IMR-90 (cell line): ENCODE results near the gene FARSB. TPM values are rescaled to one million over a fixed set of nuclear protein-coding genes. Genes with fewer than 3 reads are reported as not detected.

Source experiments
- ATAC-seq: fragments of 200-7000 bp; cut with Tn5 transposase; 2 replicates; pipeline ENCODE4 v1.9.1; 2020; ENCODE audit warnings: low read depth, mild to moderate bottlenecking, moderate library complexity
- BruUV-seq: library from RNA; stranded (reverse); fragments of 400-500 nt; replicated peaks from 2 replicates; lab custom pipeline; 2021; lab: Mats Ljungman, UMichigan
- CTCF ChIA-PET: fragments of 300-600 bp; formaldehyde crosslinking; extraction: SDS; loops from one replicate; lab custom pipeline; 2021; ENCODE audit warnings: antibody characterized with exemption; lab: Yijun Ruan, JAX
- POLR2A ChIA-PET: fragments of 300-600 bp; sonication (Branson Sonifier 250); formaldehyde crosslinking; loops from one replicate; lab custom pipeline; 2022; ENCODE audit warnings: antibody characterized with exemption; ENCODE audit not compliant: unreplicated experiment; lab: Charles Lee
- DNase-seq: peaks from one replicate; pipeline ENCODE4 v3.0.0; 2013
- H2AFZ ChIP-seq: replicated peaks from 2 replicates; pipeline ENCODE3; 2013; ENCODE audit warnings: low read length, mild to moderate bottlenecking; ENCODE audit not compliant: poor library complexity
- H2AK5ac ChIP-seq: 2 replicates; pipeline ENCODE4 v1.6.1; 2013; ENCODE audit warnings: low read depth, low read length, inconsistent platforms
- H2AK9ac ChIP-seq: replicated peaks from 2 replicates; pipeline ENCODE3; 2013; ENCODE audit warnings: mild to moderate bottlenecking, low read depth, low read length, moderate library complexity; ENCODE audit not compliant: poor library complexity
- H2BK120ac ChIP-seq: 2 replicates; pipeline ENCODE4 v1.6.1; 2013; ENCODE audit warnings: low read depth, low read length, inconsistent platforms
- H2BK15ac ChIP-seq: 3 replicates; pipeline ENCODE4 v1.6.1; 2013; ENCODE audit warnings: low read depth, low read length, inconsistent platforms
- H2BK20ac ChIP-seq: 2 replicates; pipeline ENCODE4 v1.6.1; 2013; ENCODE audit warnings: low read depth, mild to moderate bottlenecking, inconsistent platforms, low read length, moderate library complexity
- H2BK5ac ChIP-seq: 2 replicates; pipeline ENCODE4 v1.6.1; 2013; ENCODE audit warnings: mild to moderate bottlenecking, low read depth, low read length, inconsistent platforms; ENCODE audit not compliant: poor library complexity, severe bottlenecking
- H3K14ac ChIP-seq: replicated peaks from 2 replicates; pipeline ENCODE4 v1.6.1; 2013; ENCODE audit warnings: low read depth, low read length, inconsistent platforms
- H3K18ac ChIP-seq: 2 replicates; pipeline ENCODE4 v1.6.1; 2013; ENCODE audit warnings: low read depth, low read length, control low read depth
- H3K23ac ChIP-seq: 2 replicates; pipeline ENCODE4 v1.6.1; 2013; ENCODE audit warnings: low read depth, low read length, inconsistent platforms
- H3K27ac ChIP-seq: 2 replicates; pipeline ENCODE4 v1.5.1; 2013; ENCODE audit warnings: mild to moderate bottlenecking, control low read depth, low read length; ENCODE audit not compliant: insufficient read depth
- H3K27me3 ChIP-seq: 2 replicates; pipeline ENCODE4 v1.6.1; 2013; ENCODE audit warnings: low read length; ENCODE audit not compliant: control insufficient read depth, insufficient read depth
- H3K36me3 ChIP-seq: 2 replicates; pipeline ENCODE4 v1.6.1; 2013; ENCODE audit warnings: low read length, mixed read lengths; ENCODE audit not compliant: control insufficient read depth, insufficient read depth
- H3K4ac ChIP-seq: 2 replicates; pipeline ENCODE4 v1.6.1; 2013; ENCODE audit warnings: low read depth, low read length, inconsistent platforms
- H3K4me1 ChIP-seq: 2 replicates; pipeline ENCODE4 v1.6.1; 2013; ENCODE audit warnings: low read length, mixed read lengths; ENCODE audit not compliant: control insufficient read depth, insufficient read depth
- H3K4me2 ChIP-seq: 2 replicates; pipeline ENCODE4 v1.6.1; 2013; ENCODE audit warnings: low read depth, mild to moderate bottlenecking, control low read depth, low read length, moderate library complexity
- H3K4me3 ChIP-seq: 2 replicates; pipeline ENCODE4 v1.5.1; 2013; ENCODE audit warnings: low read depth, mild to moderate bottlenecking, control low read depth, low read length, moderate library complexity; ENCODE audit not compliant: insufficient read depth
- H3K56ac ChIP-seq: 2 replicates; pipeline ENCODE4 v1.6.1; 2013; ENCODE audit warnings: low read length, inconsistent platforms; ENCODE audit not compliant: insufficient read depth; ENCODE audit errors: extremely low read depth
- H3K79me1 ChIP-seq, 2 experiments: 2 replicates each; pipeline ENCODE4 v1.6.1; 2013; ENCODE audit warnings: low read length in 2 of 2, inconsistent platforms in 1 of 2, low read depth in 1 of 2
- H3K9ac ChIP-seq: 2 replicates; pipeline ENCODE4 v1.6.1; 2013; ENCODE audit warnings: low read depth, low read length, control low read depth
- H3K9me1 ChIP-seq: 2 replicates; pipeline ENCODE4 v1.6.1; 2013; ENCODE audit warnings: low read length, inconsistent platforms; ENCODE audit not compliant: insufficient read depth
- H3K9me3 ChIP-seq: 2 replicates; pipeline ENCODE4 v1.6.1; 2013; ENCODE audit warnings: low read length; ENCODE audit not compliant: control insufficient read depth, insufficient read depth
- H4K20me1 ChIP-seq: 2 replicates; pipeline ENCODE4 v1.6.1; 2013; ENCODE audit warnings: low read length, inconsistent platforms; ENCODE audit not compliant: insufficient read depth
- H4K5ac ChIP-seq: 2 replicates; pipeline ENCODE4 v1.6.1; 2013; ENCODE audit warnings: mild to moderate bottlenecking, low read depth, low read length, control low read depth
- H4K8ac ChIP-seq, 2 experiments: 2 replicates each; pipeline ENCODE4 v1.6.1; 2013; ENCODE audit warnings: low read depth in 2 of 2, low read length in 2 of 2, control low read depth in 1 of 2, inconsistent platforms in 1 of 2
- H4K91ac ChIP-seq: 2 replicates; pipeline ENCODE4 v1.6.1; 2013; ENCODE audit warnings: low read depth, low read length, inconsistent platforms; ENCODE audit not compliant: insufficient read depth
- CEBPB ChIP-seq: IDR thresholded peaks from 2 replicates; pipeline ENCODE4 v1.6.1; 2012; ENCODE audit warnings: low read depth, low read length, improper control_type of control experiment
- CHD1 ChIP-seq: IDR thresholded peaks from 2 replicates; pipeline ENCODE4 v1.6.1; 2012; ENCODE audit warnings: low read depth, low read length, improper control_type of control experiment
- FOS ChIP-seq: fragments of 150-350 bp; IDR thresholded peaks from 2 replicates; pipeline ENCODE4 v1.6.1; 2016; ENCODE audit warnings: low read depth, low read length
- MAZ ChIP-seq: IDR thresholded peaks from 2 replicates; pipeline ENCODE4 v1.6.1; 2012; ENCODE audit warnings: low read depth, mild to moderate bottlenecking, low read length, improper control_type of control experiment, moderate library complexity, borderline replicate concordance
- MXI1 ChIP-seq: IDR thresholded peaks from 2 replicates; pipeline ENCODE4 v1.6.1; 2012; ENCODE audit warnings: low read depth, mild to moderate bottlenecking, low read length, moderate library complexity, borderline replicate concordance
- NFE2L2 ChIP-seq: fragments of 150-350 bp; IDR thresholded peaks from 2 replicates; pipeline ENCODE4 v1.6.1; 2016; ENCODE audit warnings: low read depth, mild to moderate bottlenecking, low read length
- POLR2A ChIP-seq: IDR thresholded peaks from 2 replicates; pipeline ENCODE4 v1.6.1; 2012; ENCODE audit warnings: mild to moderate bottlenecking, low read depth, low read length
- RAD21 ChIP-seq: IDR thresholded peaks from 2 replicates; pipeline ENCODE4 v1.6.1; 2012; ENCODE audit warnings: low read length, improper control_type of control experiment
- RCOR1 ChIP-seq: IDR thresholded peaks from 2 replicates; pipeline ENCODE4 v1.6.1; 2012; ENCODE audit warnings: mild to moderate bottlenecking, low read length, improper control_type of control experiment; ENCODE audit not compliant: insufficient replicate concordance
- RFX5 ChIP-seq: IDR thresholded peaks from 2 replicates; pipeline ENCODE4 v1.8.0; 2012; ENCODE audit warnings: low read depth, mild to moderate bottlenecking, low read length, moderate library complexity
- WGBS, 2 experiments: methylation state at CpG; one replicate each; pipeline versions ENCODE4 v1.1.5 to v1.1.7; 2013; ENCODE audit warnings: missing lambda C conversion rate in 2 of 2; ENCODE audit not compliant: insufficient read length in 1 of 2; ENCODE audit errors: extremely low coverage in 2 of 2; 5-methylcytosine and 5-hydroxymethylcytosine counted together
- dilution Hi-C: fragments of 300-500 bp; cut with HindIII; formaldehyde crosslinking; loops from one replicate; pipeline ENCODE4 v1.14.3; 2018; ENCODE audit warnings: low sequenced_read_pairs; ENCODE audit not compliant: unreplicated experiment
- in situ Hi-C: fragments of 300-500 bp; cut with MboI; formaldehyde crosslinking; loops from 3 replicates; pipeline ENCODE4 v1.14.3; 2019; ENCODE audit warnings: low sequenced_read_pairs, inconsistent platforms, mixed read lengths
- intact Hi-C: fragments of 100-400 bp; cut with micrococcal nuclease; formaldehyde crosslinking; loops from 2 replicates; pipeline ENCODE4 v1.10.0; 2022
- polyA plus RNA-seq, 3 experiments: library from polyadenylated mRNA; depleted of rRNA; stranded (reverse); fragments of >200 nt; gene quantifications; 2 replicates each; pipeline ENCODE4 v1.2.3, GENCODE V29; 2012; ENCODE audit warnings: low replicate concordance in 1 of 3
- total RNA-seq: library from RNA; depleted of rRNA; stranded (reverse); fragments of >200 nt; gene quantifications from 2 replicates; pipeline ENCODE4 v1.2.3, GENCODE V29; 2012
- TF ChIP-seq, protein P1 (sequence below): conservative IDR thresholded peaks from 2 replicates; pipeline ENCODE4 v1.5.1; 2012; ENCODE audit warnings: mild to moderate bottlenecking, low read depth, low read length, improper control_type of control experiment
- TF ChIP-seq, protein P2 (sequence below): fragments of 150-350 bp; IDR thresholded peaks from 2 replicates; pipeline ENCODE4 v1.6.1; 2016; ENCODE audit warnings: low read depth, mild to moderate bottlenecking, low read length, moderate library complexity, borderline replicate concordance
- TF ChIP-seq, protein P3 (sequence below): fragments of 150-350 bp; IDR thresholded peaks from 2 replicates; pipeline ENCODE4 v1.6.1; 2017; ENCODE audit warnings: mild to moderate bottlenecking, antibody characterized with exemption, low read length, low read depth

The FARSB gene
- total and polyA plus RNA-seq, 2 of the 4 experiments (the other 2 are of a cell fraction): 21.1 to 32.5 TPM

DNA sequence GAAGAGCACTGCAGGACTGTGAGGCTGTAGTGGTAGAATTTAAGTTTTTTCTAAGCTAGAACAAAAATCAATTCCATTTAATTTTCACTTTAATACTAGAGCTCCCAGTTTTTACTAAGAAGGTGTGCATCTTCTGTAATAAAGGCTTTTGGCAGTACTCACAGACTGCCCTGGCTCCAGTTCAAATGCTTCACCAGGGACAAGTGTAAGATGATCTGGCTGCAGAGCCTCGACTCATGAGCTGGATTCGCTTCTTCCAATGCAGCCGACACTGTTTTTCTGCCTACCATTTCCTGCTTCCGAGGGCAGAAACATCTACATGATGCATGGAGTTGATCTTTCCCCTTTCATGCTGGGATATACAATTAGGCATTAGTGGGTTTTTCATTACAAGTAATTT, 87.0 kb downstream of the FARSB start:
- no peak overlapping the region for H3K23ac ChIP-seq
- H3K4me3 ChIP-seq: no peak overlapping the region
- dilution Hi-C loops (no loop called here), in situ Hi-C loops (no loop called here), intact Hi-C loops (no loop called here)
- no peak for TF ChIP-seq MXI1
- no peak for TF ChIP-seq RCOR1
- TF ChIP-seq, protein P1, sequence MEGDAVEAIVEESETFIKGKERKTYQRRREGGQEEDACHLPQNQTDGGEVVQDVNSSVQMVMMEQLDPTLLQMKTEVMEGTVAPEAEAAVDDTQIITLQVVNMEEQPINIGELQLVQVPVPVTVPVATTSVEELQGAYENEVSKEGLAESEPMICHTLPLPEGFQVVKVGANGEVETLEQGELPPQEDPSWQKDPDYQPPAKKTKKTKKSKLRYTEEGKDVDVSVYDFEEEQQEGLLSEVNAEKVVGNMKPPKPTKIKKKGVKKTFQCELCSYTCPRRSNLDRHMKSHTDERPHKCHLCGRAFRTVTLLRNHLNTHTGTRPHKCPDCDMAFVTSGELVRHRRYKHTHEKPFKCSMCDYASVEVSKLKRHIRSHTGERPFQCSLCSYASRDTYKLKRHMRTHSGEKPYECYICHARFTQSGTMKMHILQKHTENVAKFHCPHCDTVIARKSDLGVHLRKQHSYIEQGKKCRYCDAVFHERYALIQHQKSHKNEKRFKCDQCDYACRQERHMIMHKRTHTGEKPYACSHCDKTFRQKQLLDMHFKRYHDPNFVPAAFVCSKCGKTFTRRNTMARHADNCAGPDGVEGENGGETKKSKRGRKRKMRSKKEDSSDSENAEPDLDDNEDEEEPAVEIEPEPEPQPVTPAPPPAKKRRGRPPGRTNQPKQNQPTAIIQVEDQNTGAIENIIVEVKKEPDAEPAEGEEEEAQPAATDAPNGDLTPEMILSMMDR: no peak
- TF ChIP-seq, protein P2, sequence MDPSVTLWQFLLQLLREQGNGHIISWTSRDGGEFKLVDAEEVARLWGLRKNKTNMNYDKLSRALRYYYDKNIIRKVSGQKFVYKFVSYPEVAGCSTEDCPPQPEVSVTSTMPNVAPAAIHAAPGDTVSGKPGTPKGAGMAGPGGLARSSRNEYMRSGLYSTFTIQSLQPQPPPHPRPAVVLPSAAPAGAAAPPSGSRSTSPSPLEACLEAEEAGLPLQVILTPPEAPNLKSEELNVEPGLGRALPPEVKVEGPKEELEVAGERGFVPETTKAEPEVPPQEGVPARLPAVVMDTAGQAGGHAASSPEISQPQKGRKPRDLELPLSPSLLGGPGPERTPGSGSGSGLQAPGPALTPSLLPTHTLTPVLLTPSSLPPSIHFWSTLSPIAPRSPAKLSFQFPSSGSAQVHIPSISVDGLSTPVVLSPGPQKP: no peak
- TF ChIP-seq CEBPB: no peak
- no peak for TF ChIP-seq FOS
- no peak for TF ChIP-seq CHD1
- TF ChIP-seq, protein P3, sequence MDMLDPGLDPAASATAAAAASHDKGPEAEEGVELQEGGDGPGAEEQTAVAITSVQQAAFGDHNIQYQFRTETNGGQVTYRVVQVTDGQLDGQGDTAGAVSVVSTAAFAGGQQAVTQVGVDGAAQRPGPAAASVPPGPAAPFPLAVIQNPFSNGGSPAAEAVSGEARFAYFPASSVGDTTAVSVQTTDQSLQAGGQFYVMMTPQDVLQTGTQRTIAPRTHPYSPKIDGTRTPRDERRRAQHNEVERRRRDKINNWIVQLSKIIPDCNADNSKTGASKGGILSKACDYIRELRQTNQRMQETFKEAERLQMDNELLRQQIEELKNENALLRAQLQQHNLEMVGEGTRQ: no peak
- TF ChIP-seq RFX5: no peak
- no peak for TF ChIP-seq NFE2L2
- no peak for TF ChIP-seq POLR2A
- no peak for TF ChIP-seq MAZ
- TF ChIP-seq RAD21: no peak
- H3K27me3 ChIP-seq: no peaks in the 10 kb centered on the region
- H3K36me3 ChIP-seq: peaks cover 6% of the 10 kb centered on the region
- peaks cover 3% of the 10 kb centered on the region; the same call in 1 of the 2 replicates for H4K20me1 ChIP-seq
- no peak overlapping the region for H4K8ac ChIP-seq
- H3K27ac ChIP-seq: no peak overlapping the region
- H4K91ac ChIP-seq: no peak overlapping the region
- ATAC-seq (peak; percentile 43; the same call in 1 of the 2 replicates), DNase-seq (peak; percentile 85)
- H2AK9ac ChIP-seq: no peak overlapping the region
- peaks cover 2% of the 10 kb centered on the region for H3K4me1 ChIP-seq
- no peak overlapping the region for H3K4me2 ChIP-seq
- ChIA-PET CTCF (interaction anchor here (1.5 kb wide), 1 partner anchor 14 kb away, joined by 3 read pairs; no protein-coding TSS in a partner anchor), POLR2A (no interaction called here)
- H3K9ac ChIP-seq: no peak overlapping the region
- no peak overlapping the region for H4K5ac ChIP-seq
- H3K4ac ChIP-seq: no peak overlapping the region
- H3K79me1 ChIP-seq: no peaks in the 10 kb centered on the region
- BruUV-seq: no TSS peak
- H2BK120ac ChIP-seq: no peak overlapping the region
- H3K18ac ChIP-seq: no peak overlapping the region
- no peak overlapping the region for H2BK20ac ChIP-seq
- H2AK5ac ChIP-seq: no peak overlapping the region
- no peaks in the 10 kb centered on the region for H3K9me1 ChIP-seq
- H3K14ac ChIP-seq: no peak overlapping the region
- WGBS, 2 experiments: no CpG with 5 or more reads among the region's 4 CpGs
- H3K56ac ChIP-seq: no peak overlapping the region
- peak overlapping the region; percentile 5 for H2AFZ ChIP-seq
- H2BK15ac ChIP-seq: no peak overlapping the region
- H2BK5ac ChIP-seq: no peak overlapping the region
- H3K9me3 ChIP-seq: no peaks in the 10 kb centered on the region
